Stimulated activated CD8-positive, alpha-beta memory T cell treated with anti-CD3 and anti-CD28 coated beads, Interleukin-12 subunit alpha, Interleukin-12 subunit beta, amount 100 ng/mL, for 4 hours (primary cell): ENCODE results near the gene CDC7.

Experiments used
- DNase-seq: peaks from one replicate; pipeline ENCODE4 v3.0.0-alpha.2; 2020; ENCODE audit warnings: low read depth

CDC7 gene

GRCh38 chr1:91549041-91549735, 48.5 kb downstream of the CDC7 start:
- DNase-seq = no peak

- no peak for DNase-seq
Observed at GRCh38 chr1:91550961-91551360, 50.3 kb downstream of the CDC7 start.

GRCh38 chr1:91552091-91552490, 51.4 kb downstream of the CDC7 start:
- no peak for DNase-seq

- no peak for DNase-seq
Observed at GRCh38 chr1:91552596-91552995, 51.9 kb downstream of the CDC7 start.

- no peak for DNase-seq
Observed at GRCh38 chr1:91553177-91553591, 52.5 kb downstream of the CDC7 start.

- no peak for DNase-seq
Observed at GRCh38 chr1:91555074-91555730, 54.6 kb downstream of the CDC7 start.

GRCh38 chr1:91555821-91556531, 55.3 kb downstream of the CDC7 start:
- DNase-seq = peak; percentile 40

- DNase-seq = no peak
Observed at GRCh38 chr1:91556556-91556955, 55.9 kb downstream of the CDC7 start.

GRCh38 chr1:91557039-91557690, 56.5 kb downstream of the CDC7 start:
- DNase-seq = no peak

- no peak for DNase-seq
Observed at GRCh38 chr1:91557826-91558225, 57.2 kb downstream of the CDC7 start.

- no peak for DNase-seq
Observed at GRCh38 chr1:91559046-91559750, 58.5 kb downstream of the CDC7 start.

- no peak for DNase-seq
Observed at GRCh38 chr1:91559838-91560565, 59.4 kb downstream of the CDC7 start.

GRCh38 chr1:91564888-91565701, 64.4 kb downstream of the CDC7 start:
- no peak for DNase-seq

- DNase-seq = no peak
Observed at GRCh38 chr1:91567583-91567982, 66.9 kb downstream of the CDC7 start.

- no peak for DNase-seq
Observed at GRCh38 chr1:91568261-91568660, 67.6 kb downstream of the CDC7 start.

GRCh38 chr1:91569411-91570119, 68.9 kb downstream of the CDC7 start:
- no peak for DNase-seq

GRCh38 chr1:91570120-91570448, 69.4 kb downstream of the CDC7 start:
- DNase-seq = no peak

- no peak for DNase-seq
Observed at GRCh38 chr1:91572044-91572443, 71.4 kb downstream of the CDC7 start.
